Keratinocyte (primary cell): Measurements from ENCODE around the gene ITGB6. TPM values are rescaled to one million over a fixed set of nuclear protein-coding genes. Genes with fewer than 3 reads are reported as not detected.

Experiments used
- DNase-seq: peaks from one replicate; pipeline ENCODE4 v3.0.0-alpha.2; 2011; ENCODE audit warnings: low read depth, missing footprints, low spot score
- FAIRE-seq: peaks from 2 replicates; lab custom pipeline; 2011; peaks lifted over from hg19 to GRCh38; lab: Jason Lieb, UNC
- H2AFZ ChIP-seq: 2 replicates; pipeline ENCODE4 v1.6.0; 2012; ENCODE audit warnings: low read length, control low read depth, inconsistent platforms; ENCODE audit not compliant: control insufficient read depth
- H3K27ac ChIP-seq: 2 replicates; pipeline ENCODE4 v1.5.1; 2011; ENCODE audit warnings: low read length; ENCODE audit not compliant: control insufficient read depth, insufficient read depth
- H3K27me3 ChIP-seq: 3 replicates; pipeline ENCODE4 v1.6.0; 2011; ENCODE audit warnings: low read length; ENCODE audit not compliant: control insufficient read depth, insufficient read depth; ENCODE audit errors: extremely low read depth
- H3K36me3 ChIP-seq, 2 experiments: 2 replicates in 1 of 2; 3 replicates in 1 of 2; pipeline ENCODE4 v1.5.1; 2011; ENCODE audit warnings: low read length in 2 of 2, mild to moderate bottlenecking in 1 of 2; ENCODE audit not compliant: control insufficient read depth in 2 of 2, insufficient read depth in 2 of 2; ENCODE audit errors: extremely low read depth in 1 of 2
- H3K4me1 ChIP-seq: 3 replicates; pipeline ENCODE4 v1.5.1; 2011; ENCODE audit warnings: low read length; ENCODE audit not compliant: control insufficient read depth, insufficient read depth; ENCODE audit errors: extremely low read depth
- H3K4me2 ChIP-seq: 3 replicates; pipeline ENCODE4 v1.6.0; 2011; ENCODE audit warnings: low read depth, low read length; ENCODE audit not compliant: control insufficient read depth, insufficient read depth; ENCODE audit errors: extremely low read depth
- H3K4me3 ChIP-seq, 3 experiments: fragments of 200-600 bp in 1 of 3; sonication (generic) in 1 of 3; 2 replicates in 2 of 3; 3 replicates in 1 of 3; pipeline ENCODE4 v1.5.1; 2011 to 2016; ENCODE audit warnings: low read length in 3 of 3, mild to moderate bottlenecking in 3 of 3, control low read depth in 2 of 3, inconsistent platforms in 1 of 3, low read depth in 1 of 3, mixed read lengths in 1 of 3, mixed run types in 1 of 3, moderate library complexity in 1 of 3; ENCODE audit not compliant: control insufficient read depth in 2 of 3, insufficient read depth in 2 of 3; ENCODE audit errors: extremely low read depth in 1 of 3
- H3K79me2 ChIP-seq: 2 replicates; pipeline ENCODE4 v1.6.0; 2012; ENCODE audit warnings: low read length; ENCODE audit not compliant: control insufficient read depth, insufficient read depth
- H3K9ac ChIP-seq: 3 replicates; pipeline ENCODE4 v1.6.0; 2011; ENCODE audit warnings: low read length; ENCODE audit not compliant: control insufficient read depth, insufficient read depth; ENCODE audit errors: extremely low read depth
- H3K9me1 ChIP-seq: 3 replicates; pipeline ENCODE4 v1.6.0; 2011; ENCODE audit warnings: low read length; ENCODE audit not compliant: control insufficient read depth, insufficient read depth; ENCODE audit errors: extremely low read depth
- H3K9me3 ChIP-seq: 2 replicates; pipeline ENCODE4 v1.5.1; 2012; ENCODE audit warnings: low read depth, low read length; ENCODE audit not compliant: control insufficient read depth
- H4K20me1 ChIP-seq: 3 replicates; pipeline ENCODE4 v1.6.0; 2011; ENCODE audit warnings: low read length; ENCODE audit not compliant: control insufficient read depth, insufficient read depth; ENCODE audit errors: extremely low read depth
- CTCF ChIP-seq, 3 experiments: IDR thresholded peaks in 1 of 3; conservative IDR thresholded peaks in 1 of 3; optimal IDR thresholded peaks in 1 of 3; 2 replicates in 2 of 3; 3 replicates in 1 of 3; pipeline versions ENCODE3 to v1.5.1; 2011; ENCODE audit warnings: low read length in 3 of 3, mild to moderate bottlenecking in 3 of 3, moderate library complexity in 2 of 3, control low read depth in 1 of 3, inconsistent platforms in 1 of 3; ENCODE audit not compliant: insufficient read depth in 2 of 3; ENCODE audit errors: extremely low read depth in 1 of 3
- EZH2 ChIP-seq: IDR thresholded peaks from one replicate; pipeline ENCODE4 v1.6.1; 2012; ENCODE audit warnings: inconsistent platforms, mild to moderate bottlenecking, low read length, moderate library complexity
- dilution Hi-C: fragments of 300-500 bp; cut with MboI; formaldehyde crosslinking; loops from one replicate; pipeline ENCODE4 v1.7.0; 2020; ENCODE audit warnings: low sequenced_read_pairs; ENCODE audit not compliant: extremely low pct_ligation_motif_present
- polyA plus RNA-seq, 5 experiments: library from polyadenylated mRNA; depleted of rRNA in 3 of 5; stranded (reverse) in 3 of 5; stranded (forward) in 1 of 5; unstranded in 1 of 5; fragments of >200 nt; gene quantifications; 1 replicate in 1 of 5; 2 replicates in 3 of 5; 3 replicates in 1 of 5; pipeline versions ENCODE4 v1.2.1 to v1.2.3, GENCODE V29; 2011 to 2012; ENCODE audit warnings: missing spikeins in 2 of 5, low read depth in 1 of 5, low replicate concordance in 1 of 5

Gene ITGB6
- polyA plus RNA-seq, 1 donor (not counting 4 experiments of a cell fraction or from before 2014, with no cell fraction given), result 183 TPM

- H3K27ac ChIP-seq, result no peak overlapping the region
- H4K20me1 ChIP-seq, result no peaks in the 10 kb centered on the region
- H3K4me2 ChIP-seq, result no peak overlapping the region
- H3K4me1 ChIP-seq, result no peaks in the 10 kb centered on the region
- no peaks in the 10 kb centered on the region for H3K36me3 ChIP-seq
- no peaks in the 10 kb centered on the region for H3K79me2 ChIP-seq
- dilution Hi-C loops, result no loop called here
- FAIRE-seq (no peak), DNase-seq (no peak)
- no peak overlapping the region for H2AFZ ChIP-seq
- no peak overlapping the region for H3K4me3 ChIP-seq
- no peaks in the 10 kb centered on the region for H3K9me1 ChIP-seq
- H3K9ac ChIP-seq, result no peak overlapping the region
- no peak for TF ChIP-seq EZH2
- TF ChIP-seq CTCF (optimal IDR thresholded peaks at IDR 0.05 in 1 of 3, IDR thresholded peaks at IDR 0.05 in 1 of 3, conservative IDR thresholded peaks at IDR 0.05 in 1 of 3; ENCODE audit: extremely low read depth in 1 of 3, insufficient read depth in 2 of 3, low read length in 3 of 3), result no peak
- no peaks in the 10 kb centered on the region for H3K27me3 ChIP-seq
- H3K9me3 ChIP-seq, result no peaks in the 10 kb centered on the region
Observed at GRCh38 chr2:160073284-160073888, 126.7 kb downstream of the ITGB6 start.

- Histone ChIP-seq H3K4me2 (no peak overlapping the region), H3K79me2 (no peaks in the 10 kb centered on the region), H3K36me3 (no peaks in the 10 kb centered on the region), H2AFZ (no peak overlapping the region), H4K20me1 (no peaks in the 10 kb centered on the region), H3K4me3 (no peak overlapping the region), H3K27me3 (no peaks in the 10 kb centered on the region), H3K4me1 (peaks cover 4% of the 10 kb centered on the region), H3K9me3 (no peaks in the 10 kb centered on the region), H3K27ac (no peak overlapping the region), H3K9me1 (no peaks in the 10 kb centered on the region), H3K9ac (no peak overlapping the region)
- no peak for DNase-seq
- no peak for FAIRE-seq
- dilution Hi-C loops, result no loop called here
- TF ChIP-seq EZH2 (no peak), CTCF (optimal IDR thresholded peaks at IDR 0.05 in 1 of 3, IDR thresholded peaks at IDR 0.05 in 1 of 3, conservative IDR thresholded peaks at IDR 0.05 in 1 of 3; ENCODE audit: extremely low read depth in 1 of 3, insufficient read depth in 2 of 3, low read length in 3 of 3) (no peak)
Observed at GRCh38 chr2:160068906-160069305, 131.2 kb downstream of the ITGB6 start.
